Hematopoietic multipotent progenitor cell treated with erythropoietin and hydrocortisone succinate and interleukin-3 and kit ligand, for 8 days (in vitro differentiated cells): ENCODE results near the gene KDM5D.

Source experiments
- DNase-seq: peaks from one replicate; pipeline ENCODE4 v3.0.0-alpha.2; 2015

KDM5D gene

DNA sequence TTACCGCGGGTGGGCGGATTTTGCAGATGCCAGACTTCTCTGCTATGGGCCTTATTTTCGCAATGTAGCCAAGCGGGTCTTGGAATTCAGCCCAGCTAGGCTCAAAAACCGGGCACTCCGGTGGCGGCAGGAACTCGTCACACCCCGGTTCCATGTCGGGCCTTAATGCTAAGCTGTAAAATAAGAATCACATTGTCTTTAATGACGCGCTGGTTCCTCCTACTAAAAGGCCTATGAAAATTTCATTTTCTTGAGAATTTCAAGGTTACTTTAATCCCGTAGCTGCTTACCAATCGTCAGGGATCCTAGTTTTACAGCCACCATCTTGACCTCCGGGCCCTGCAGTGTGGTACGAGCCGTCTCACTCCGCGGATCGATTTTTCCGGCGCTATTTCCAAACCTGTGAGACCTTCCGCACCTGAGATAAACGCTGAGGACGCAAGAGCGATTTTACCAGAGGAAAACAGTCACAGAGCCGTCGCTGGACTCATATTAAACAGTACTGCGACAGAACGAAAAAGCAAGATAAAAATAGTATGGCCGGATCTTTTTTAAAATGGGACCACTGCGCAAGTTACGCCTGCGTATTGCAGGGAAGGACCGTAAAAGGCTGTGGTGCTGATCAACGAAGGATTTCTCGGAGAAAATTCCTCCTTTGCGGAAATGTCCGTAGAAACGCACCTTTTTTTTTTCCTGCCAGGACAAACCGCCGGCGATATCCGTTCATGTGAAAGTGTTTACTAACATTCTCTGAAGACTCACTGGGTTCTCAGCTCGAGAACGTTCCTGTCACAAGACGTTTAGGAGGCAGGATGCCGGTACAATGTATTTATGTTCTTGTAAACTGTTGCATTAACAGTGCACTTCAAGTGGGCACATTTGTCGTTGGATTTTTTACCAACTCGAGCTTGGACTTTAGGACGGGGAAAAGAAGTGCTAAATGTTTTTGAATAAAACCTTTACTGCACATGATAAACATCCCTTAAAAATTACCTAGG lies at the start of gene KDM5D:
TSS of gene KDM5D (minus strand) at position 346 of the 998 bp plus-strand sequence. CDS start at position 154, 192 bp downstream.
- peak; percentile 81 for DNase-seq

DNA sequence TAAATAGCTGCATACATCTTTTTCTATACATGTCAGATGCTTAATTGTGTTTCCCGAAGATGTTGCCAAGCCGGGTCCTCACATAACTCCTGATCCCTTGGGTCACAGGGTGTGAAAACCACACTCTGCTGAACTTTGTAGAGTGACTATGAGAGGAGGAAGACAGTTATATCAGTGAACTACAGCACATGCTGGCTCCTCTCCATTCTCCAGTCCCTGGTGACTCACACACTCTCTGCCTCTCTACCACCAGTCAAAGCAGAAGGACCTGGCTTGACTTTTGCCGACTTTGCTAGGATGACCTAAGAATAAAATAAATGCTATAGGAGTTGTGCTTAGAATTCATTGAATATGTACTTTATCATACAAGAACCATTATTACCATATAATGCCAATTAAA lies 23.8 kb upstream of the KDM5D start:
- peak; percentile 32 for DNase-seq

DNA sequence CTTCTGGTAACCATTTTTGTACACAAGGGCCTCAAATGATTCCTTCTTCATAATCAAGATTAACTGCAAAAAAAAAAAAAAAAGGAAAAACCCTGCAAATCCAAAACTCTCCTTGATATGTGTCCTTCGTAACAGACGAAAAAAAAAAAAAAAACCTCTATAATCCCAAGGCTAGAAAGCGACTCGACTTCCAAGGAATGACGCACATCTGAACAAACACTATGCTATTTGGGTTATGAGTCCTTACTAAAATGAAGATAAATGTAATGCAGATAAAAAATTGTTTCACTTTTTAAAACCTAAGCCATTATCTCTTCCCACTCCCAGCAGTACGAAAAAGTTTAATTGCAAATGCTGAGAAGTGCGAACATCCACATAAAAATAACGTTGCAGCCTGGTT lies 1.2 kb downstream of the KDM5D start:
- DNase-seq, result no peak

DNA sequence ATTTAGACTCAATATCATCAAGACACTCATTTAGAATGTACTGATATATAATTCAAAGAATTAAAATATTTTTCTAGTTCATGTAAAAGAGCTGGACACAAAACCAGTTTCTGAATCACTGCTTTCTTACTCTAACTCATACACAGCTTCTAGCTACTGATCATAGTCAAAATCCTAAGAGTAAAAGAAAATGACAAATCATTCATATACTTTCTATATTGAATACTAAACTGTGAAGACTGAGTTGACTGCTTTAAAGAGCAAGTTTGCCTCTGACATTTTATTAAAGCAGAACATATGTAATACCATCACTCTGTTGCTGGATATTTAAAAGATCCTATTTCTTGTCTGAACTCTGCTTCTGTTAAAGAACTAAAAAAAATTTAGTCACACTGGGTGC lies 2.4 kb downstream of the KDM5D start:
- no peak for DNase-seq

DNA sequence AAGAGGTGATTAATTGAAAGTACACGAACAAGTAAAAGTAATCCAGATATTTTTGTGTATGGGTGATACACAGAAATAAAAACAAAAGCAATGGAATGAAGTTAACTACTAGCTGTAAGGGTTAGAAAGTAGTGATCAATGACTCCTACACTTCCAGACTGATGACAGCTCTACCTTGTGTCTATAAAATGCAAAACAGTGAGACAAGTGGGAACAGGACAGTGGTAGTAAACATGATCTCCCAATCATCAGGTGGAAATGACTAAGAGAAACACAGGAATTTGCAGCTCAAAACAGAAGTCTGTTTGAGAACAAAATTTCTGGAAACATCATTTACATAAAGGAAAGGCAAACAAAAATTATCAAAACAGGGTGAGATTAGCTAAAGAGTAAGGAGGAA lies 10.1 kb downstream of the KDM5D start:
- DNase-seq, result no peak

DNA sequence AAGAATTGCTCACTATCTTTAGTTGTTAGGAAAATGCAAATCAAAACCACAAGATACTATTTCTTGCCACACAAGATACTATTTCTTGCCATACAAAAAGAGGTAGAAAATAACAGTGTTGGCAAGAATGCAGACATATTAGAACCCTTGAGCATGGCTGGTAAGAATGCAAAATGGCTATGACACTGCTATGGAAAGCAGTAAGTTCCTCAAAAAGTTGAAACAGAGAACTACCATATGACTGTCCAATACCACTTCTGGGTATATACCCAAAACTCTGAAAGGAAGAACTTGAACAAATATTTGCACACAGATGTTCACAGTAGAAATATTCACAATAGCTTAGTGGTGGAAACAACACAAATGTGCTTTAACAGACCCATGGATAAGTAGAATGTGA lies 26.6 kb downstream of the KDM5D start:
- DNase-seq, result no peak

DNA sequence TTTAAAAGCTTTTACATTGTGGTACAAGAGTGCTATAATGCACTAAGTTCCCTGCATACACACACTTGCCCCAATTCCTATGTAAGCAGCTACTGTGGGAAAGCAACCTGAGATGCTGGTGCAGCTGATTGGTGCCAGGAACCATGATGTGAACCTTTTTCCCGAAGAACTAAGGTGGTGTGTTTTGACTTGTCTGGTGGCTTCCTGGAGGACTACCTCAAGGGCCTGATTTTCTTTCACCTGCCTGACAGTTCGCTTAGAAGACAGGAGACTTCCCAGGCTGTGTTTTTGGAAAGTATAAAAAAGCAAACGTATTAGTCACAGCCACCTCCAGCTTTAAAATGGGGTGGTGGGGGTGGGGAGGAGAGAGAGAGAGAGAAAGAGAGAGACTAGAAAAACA lies 27.4 kb downstream of the KDM5D start:
- DNase-seq, result no peak

DNA sequence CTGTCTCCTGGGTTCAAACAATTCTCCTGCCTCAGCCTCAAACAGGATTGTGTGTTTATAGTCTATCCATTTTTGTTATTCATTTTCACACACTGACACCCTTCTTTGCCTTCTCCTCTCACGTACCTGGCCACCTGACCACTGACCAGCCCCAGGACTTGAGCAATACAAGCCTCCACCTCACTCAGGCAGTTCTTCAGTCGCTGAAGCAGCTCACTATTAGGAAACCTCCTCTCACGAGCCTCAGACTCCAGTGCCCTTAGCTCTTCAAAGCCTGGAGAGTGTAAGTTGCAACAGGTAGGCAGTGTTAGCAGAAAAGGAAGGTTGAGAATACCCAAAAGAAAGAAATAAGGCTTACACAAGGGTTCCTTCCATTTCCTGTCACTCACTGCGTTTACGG lies 29.3 kb downstream of the KDM5D start:
- no peak for DNase-seq

DNA sequence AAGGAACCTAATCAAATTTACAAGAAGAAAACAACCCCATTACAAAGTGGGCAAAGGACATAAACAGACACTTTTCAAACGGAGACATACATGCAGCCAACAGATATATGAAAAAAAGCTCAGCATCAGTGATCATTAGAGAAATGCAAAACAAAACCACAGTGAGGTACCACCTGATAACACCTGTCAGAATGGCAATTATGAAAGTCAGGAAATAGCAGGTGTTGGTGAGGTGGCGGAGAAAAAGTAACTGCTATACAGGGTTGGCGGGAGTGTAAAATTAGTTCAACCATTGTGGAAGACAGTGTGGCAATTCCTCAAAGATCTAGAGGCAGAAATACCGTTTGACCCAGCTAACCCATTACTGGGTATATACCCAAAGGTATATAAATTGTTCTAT lies 31.1 kb downstream of the KDM5D start:
- no peak for DNase-seq

DNA sequence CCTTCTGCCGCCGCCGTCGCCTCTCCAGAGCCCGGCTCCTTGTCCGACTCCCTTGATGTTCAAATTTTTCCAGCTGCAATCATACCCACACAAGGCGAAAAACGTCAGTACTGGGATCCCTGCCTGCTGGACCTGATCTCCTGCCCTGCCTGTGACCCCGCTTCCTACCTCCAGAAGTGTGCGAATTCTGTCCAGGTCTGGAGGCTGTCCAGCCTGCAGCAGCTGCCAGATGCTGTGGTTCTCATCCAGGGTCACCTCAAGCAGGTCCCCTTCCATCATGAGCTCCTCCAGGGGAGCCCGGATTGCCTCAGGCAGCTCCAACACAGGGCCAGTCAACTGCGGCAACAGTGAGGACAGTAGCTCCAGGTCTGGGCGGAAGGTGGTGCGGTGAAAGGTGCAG lies 38.3 kb downstream of the KDM5D start:
- DNase-seq, result no peak

DNA sequence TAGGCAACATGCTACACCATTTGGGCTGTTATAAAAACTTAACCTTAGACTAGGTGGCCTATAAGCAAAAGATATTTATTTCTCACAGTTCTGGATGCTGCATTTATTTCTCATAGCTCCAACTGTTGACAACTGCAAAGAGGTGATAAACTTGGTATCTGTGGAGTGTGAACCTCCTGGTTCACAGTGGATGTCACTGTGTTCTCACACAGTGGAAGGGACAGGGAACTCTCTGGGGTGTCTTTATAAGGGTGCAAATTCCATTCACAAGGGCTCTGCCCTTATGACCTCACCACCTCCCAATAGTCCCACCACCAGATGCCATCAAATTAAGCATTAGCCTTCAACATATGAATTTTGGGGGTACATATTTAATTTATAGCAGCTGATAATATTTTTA lies 46.0 kb downstream of the KDM5D start:
- peak; percentile 1 for DNase-seq

DNA sequence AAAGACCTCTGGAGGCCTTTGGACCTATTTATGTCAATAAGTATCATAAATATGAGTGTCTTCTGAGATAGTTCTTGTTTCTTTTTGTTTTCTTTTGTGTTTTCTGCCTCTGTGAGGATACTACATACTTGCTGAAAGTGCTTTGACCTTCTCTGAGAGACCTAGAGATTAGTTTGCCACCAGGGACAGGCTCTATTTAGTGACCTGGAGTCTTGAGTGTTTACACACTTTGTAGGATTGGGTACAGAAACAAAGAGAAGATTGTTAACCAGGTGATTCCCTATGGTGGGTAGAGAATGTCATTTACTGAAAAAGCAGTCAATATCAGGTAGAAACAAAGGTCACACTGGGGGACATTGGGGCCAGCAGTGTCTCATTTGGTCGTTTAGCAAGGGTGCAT lies 63.7 kb downstream of the KDM5D start:
- no peak for DNase-seq
